Mesendoderm (in vitro differentiated cells): Measurements from ENCODE around the gene GNAQ.

Source experiments
- DNase-seq: peaks from one replicate; pipeline ENCODE4 v3.0.0; 2013
- H2AK5ac ChIP-seq: 2 replicates; pipeline ENCODE4 v1.6.1; 2013; ENCODE audit warnings: low read length, inconsistent platforms
- H2BK120ac ChIP-seq: 2 replicates; pipeline ENCODE4 v1.6.1; 2013; ENCODE audit warnings: low read depth, mild to moderate bottlenecking, low read length, moderate library complexity, mixed read lengths
- H2BK15ac ChIP-seq: replicated peaks from 2 replicates; pipeline ENCODE4 v1.6.1; 2013; ENCODE audit warnings: low read depth, mild to moderate bottlenecking, moderate library complexity
- H2BK5ac ChIP-seq: 2 replicates; pipeline ENCODE4 v1.6.1; 2013; ENCODE audit warnings: low read length, inconsistent platforms
- H3K18ac ChIP-seq: 2 replicates; pipeline ENCODE4 v1.6.1; 2013; ENCODE audit warnings: mild to moderate bottlenecking, low read length, mixed read lengths
- H3K23ac ChIP-seq: one replicate; pipeline ENCODE4 v1.6.1; 2013; ENCODE audit warnings: low read length
- H3K27ac ChIP-seq: 2 replicates; pipeline ENCODE4 v1.5.1; 2013; ENCODE audit warnings: low read depth, mild to moderate bottlenecking, inconsistent platforms, low read length, moderate library complexity
- H3K27me3 ChIP-seq: 2 replicates; pipeline ENCODE4 v1.6.1; 2013; ENCODE audit warnings: low read length, control low read depth, mild to moderate bottlenecking, inconsistent platforms; ENCODE audit not compliant: insufficient read depth, poor library complexity
- H3K36me3 ChIP-seq: 2 replicates; pipeline ENCODE4 v1.6.1; 2013; ENCODE audit warnings: low read length, inconsistent platforms; ENCODE audit not compliant: control insufficient read depth, insufficient read depth
- H3K4ac ChIP-seq: one replicate; pipeline ENCODE4 v1.6.1; 2013; ENCODE audit warnings: low read depth, mild to moderate bottlenecking, low read length, moderate library complexity
- H3K4me1 ChIP-seq: 2 replicates; pipeline ENCODE4 v1.6.1; 2013; ENCODE audit warnings: low read depth, low read length, inconsistent platforms; ENCODE audit not compliant: control insufficient read depth
- H3K4me2 ChIP-seq: 2 replicates; pipeline ENCODE4 v1.6.1; 2013; ENCODE audit warnings: low read length
- H3K4me3 ChIP-seq: 2 replicates; pipeline ENCODE4 v1.5.1; 2013; ENCODE audit warnings: mild to moderate bottlenecking, low read length
- H3K56ac ChIP-seq: one replicate; pipeline ENCODE4 v1.6.1; 2013; ENCODE audit warnings: low read length
- H3K79me1 ChIP-seq: 2 replicates; pipeline ENCODE4 v1.6.1; 2013; ENCODE audit warnings: low read length, inconsistent platforms
- H3K79me2 ChIP-seq: 2 replicates; pipeline ENCODE4 v1.6.1; 2013; ENCODE audit warnings: mild to moderate bottlenecking, low read length; ENCODE audit not compliant: control insufficient read depth, insufficient read depth
- H3K9ac ChIP-seq: 2 replicates; pipeline ENCODE4 v1.6.1; 2013; ENCODE audit warnings: low read length, inconsistent platforms
- H4K5ac ChIP-seq: one replicate; pipeline ENCODE4 v1.6.1; 2013; ENCODE audit warnings: low read length
- H4K8ac ChIP-seq: one replicate; pipeline ENCODE4 v1.6.1; 2013; ENCODE audit warnings: low read depth, mild to moderate bottlenecking, control low read depth, low read length, moderate library complexity
- WGBS: extraction: QIAGEN DNeasy Blood & Tissue Kit; methylation state at CpG from one replicate; pipeline ENCODE4 v1.1.7; 2013; ENCODE audit warnings: low lambda C conversion rate, missing lambda C conversion rate; ENCODE audit not compliant: insufficient coverage; ENCODE audit errors: extremely low coverage; 5-methylcytosine and 5-hydroxymethylcytosine counted together

GNAQ gene

DNA sequence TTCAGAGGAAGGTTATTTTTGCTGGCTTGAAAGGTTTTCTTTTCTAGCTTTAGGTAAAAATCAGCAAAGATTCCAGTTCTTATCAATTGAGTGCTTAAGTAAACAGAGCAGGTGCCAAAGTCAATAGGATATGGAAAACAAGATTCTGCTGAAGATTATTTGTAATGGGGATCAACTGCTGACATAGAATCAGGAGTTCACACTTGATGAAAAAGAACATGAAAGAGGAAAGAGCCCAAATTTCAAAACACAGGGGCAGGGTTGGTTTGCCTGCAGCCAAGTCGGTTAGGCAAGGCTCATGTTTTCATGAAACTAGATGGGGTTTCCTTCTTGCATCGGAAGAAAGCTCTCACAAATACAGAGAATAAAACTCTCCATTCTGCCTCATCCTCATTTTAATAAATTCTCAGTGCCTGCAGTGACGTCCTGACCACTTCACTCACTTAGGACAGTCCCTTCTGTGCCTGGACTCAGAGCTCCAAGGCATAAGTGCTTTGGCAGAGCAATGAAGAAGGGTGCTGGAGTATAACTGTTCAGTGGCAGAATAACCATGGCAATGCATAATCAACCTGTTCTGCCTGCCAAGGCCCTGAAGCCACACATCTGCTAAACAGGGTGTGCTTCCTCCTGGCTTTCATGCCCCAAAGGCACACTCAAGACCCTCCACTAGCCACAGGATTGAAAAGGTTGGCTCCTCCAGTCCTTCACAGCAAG lies 179.6 kb downstream of the GNAQ start:
- H2BK120ac ChIP-seq: no peak overlapping the region
- no peaks in the 10 kb centered on the region for H3K36me3 ChIP-seq
- no peak overlapping the region for H2BK5ac ChIP-seq
- H2BK15ac ChIP-seq: no peak overlapping the region
- H3K4me2 ChIP-seq: no peak overlapping the region
- H2AK5ac ChIP-seq: no peak overlapping the region
- H4K5ac ChIP-seq: no peak overlapping the region
- WGBS: no CpG with 5 or more reads among the region's 3 CpGs
- H3K4me1 ChIP-seq: peaks cover 4% of the 10 kb centered on the region
- H3K9ac ChIP-seq: no peak overlapping the region
- H3K4me3 ChIP-seq: no peak overlapping the region
- no peak overlapping the region for H4K8ac ChIP-seq
- peak overlapping the region; percentile 9 for H3K23ac ChIP-seq
- H3K79me2 ChIP-seq: peaks cover 3% of the 10 kb centered on the region
- H3K18ac ChIP-seq: no peak overlapping the region
- no peak overlapping the region for H3K4ac ChIP-seq
- DNase-seq: no peak
- H3K27me3 ChIP-seq: no peaks in the 10 kb centered on the region
- H3K56ac ChIP-seq: no peak overlapping the region
- peaks cover 22% of the 10 kb centered on the region for H3K79me1 ChIP-seq
- no peak overlapping the region for H3K27ac ChIP-seq

DNA sequence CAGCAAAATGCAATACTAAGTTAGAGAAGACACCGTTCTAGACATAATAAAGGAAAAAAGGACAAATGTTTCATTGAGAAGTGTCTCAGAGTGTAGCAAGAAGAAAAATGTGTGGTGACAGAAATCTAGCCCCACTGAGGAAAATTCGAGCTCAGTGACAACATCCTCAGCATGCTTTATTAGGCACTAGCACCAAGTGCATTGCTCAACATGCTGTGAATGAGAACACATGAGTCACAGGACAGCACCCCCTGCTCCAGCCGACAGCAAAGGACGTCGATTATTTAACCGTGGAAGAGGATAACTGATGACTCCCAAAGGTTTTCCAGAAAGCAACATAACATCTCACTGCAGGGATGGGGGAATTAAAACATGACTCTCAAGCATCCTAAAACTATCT lies 182.7 kb downstream of the GNAQ start:
- H3K56ac ChIP-seq: no peak overlapping the region
- no peak overlapping the region for H3K4me3 ChIP-seq
- no peaks in the 10 kb centered on the region for H3K36me3 ChIP-seq
- H3K23ac ChIP-seq: no peak overlapping the region
- peaks cover 4% of the 10 kb centered on the region for H3K4me1 ChIP-seq
- H2BK15ac ChIP-seq: no peak overlapping the region
- no peak overlapping the region for H2BK120ac ChIP-seq
- H3K4ac ChIP-seq: no peak overlapping the region
- no peak overlapping the region for H3K18ac ChIP-seq
- H4K8ac ChIP-seq: no peak overlapping the region
- peaks cover 3% of the 10 kb centered on the region for H3K79me2 ChIP-seq
- H3K9ac ChIP-seq: no peak overlapping the region
- no peak overlapping the region for H2BK5ac ChIP-seq
- H3K27me3 ChIP-seq: no peaks in the 10 kb centered on the region
- no CpG with 5 or more reads among the region's 6 CpGs for WGBS
- H3K27ac ChIP-seq: no peak overlapping the region
- no peak overlapping the region for H2AK5ac ChIP-seq
- peaks cover 20% of the 10 kb centered on the region for H3K79me1 ChIP-seq
- DNase-seq: peak; percentile 46
- no peak overlapping the region for H4K5ac ChIP-seq
- H3K4me2 ChIP-seq: no peak overlapping the region

DNA sequence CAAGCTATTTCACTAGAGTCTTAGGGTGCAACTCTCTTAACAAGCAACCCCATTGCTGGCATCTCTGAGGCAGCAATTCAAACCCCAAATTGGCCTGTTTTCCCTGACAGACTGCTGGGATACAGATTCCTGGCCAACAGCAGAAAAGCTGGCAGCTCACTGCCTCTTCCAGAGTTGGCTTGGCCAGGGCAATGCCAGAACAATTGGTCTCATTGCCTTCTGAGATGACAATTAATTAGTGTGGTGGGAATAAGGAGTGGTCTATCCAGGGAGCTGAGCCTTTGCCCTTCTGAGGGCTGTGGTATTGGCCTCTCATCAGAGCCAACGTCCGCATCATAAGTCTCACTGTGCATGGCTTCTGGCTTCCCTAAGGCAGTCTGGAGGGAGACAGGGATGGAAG lies 183.2 kb downstream of the GNAQ start:
- WGBS: no CpG with 5 or more reads among the region's 2 CpGs
- Histone ChIP-seq H3K27ac (no peak overlapping the region), H2BK120ac (no peak overlapping the region), H3K4me3 (no peak overlapping the region), H3K18ac (no peak overlapping the region), H3K4me1 (peaks cover 4% of the 10 kb centered on the region), H2AK5ac (no peak overlapping the region), H3K23ac (no peak overlapping the region), H3K79me2 (peaks cover 3% of the 10 kb centered on the region), H3K36me3 (no peaks in the 10 kb centered on the region), H3K79me1 (peaks cover 20% of the 10 kb centered on the region), H3K27me3 (no peaks in the 10 kb centered on the region), H3K4ac (no peak overlapping the region), H2BK5ac (no peak overlapping the region), H4K5ac (no peak overlapping the region), H4K8ac (no peak overlapping the region), H3K56ac (no peak overlapping the region), H2BK15ac (no peak overlapping the region), H3K4me2 (no peak overlapping the region), H3K9ac (no peak overlapping the region)
- DNase-seq: no peak

DNA sequence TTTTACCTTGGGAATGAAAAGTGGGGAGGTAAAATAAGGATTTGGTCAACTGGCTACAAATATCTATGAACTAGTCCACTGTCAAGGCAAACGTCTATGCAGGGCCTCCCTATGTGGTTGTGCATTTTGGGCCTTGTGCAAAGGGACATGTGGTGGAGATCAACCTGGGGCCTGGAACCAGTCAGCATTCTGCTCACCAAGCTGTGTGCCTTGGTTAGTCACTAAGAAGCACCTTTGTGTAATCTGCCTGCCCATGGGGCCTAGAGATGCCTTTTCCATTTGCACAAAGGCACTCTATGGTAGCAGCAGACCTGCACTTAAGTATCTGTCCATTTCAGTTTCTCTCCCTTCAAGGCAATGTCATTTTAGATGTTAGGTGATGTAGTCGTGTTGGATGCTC lies 184.0 kb downstream of the GNAQ start:
- no peak overlapping the region for H3K4me2 ChIP-seq
- no peak overlapping the region for H2AK5ac ChIP-seq

DNA sequence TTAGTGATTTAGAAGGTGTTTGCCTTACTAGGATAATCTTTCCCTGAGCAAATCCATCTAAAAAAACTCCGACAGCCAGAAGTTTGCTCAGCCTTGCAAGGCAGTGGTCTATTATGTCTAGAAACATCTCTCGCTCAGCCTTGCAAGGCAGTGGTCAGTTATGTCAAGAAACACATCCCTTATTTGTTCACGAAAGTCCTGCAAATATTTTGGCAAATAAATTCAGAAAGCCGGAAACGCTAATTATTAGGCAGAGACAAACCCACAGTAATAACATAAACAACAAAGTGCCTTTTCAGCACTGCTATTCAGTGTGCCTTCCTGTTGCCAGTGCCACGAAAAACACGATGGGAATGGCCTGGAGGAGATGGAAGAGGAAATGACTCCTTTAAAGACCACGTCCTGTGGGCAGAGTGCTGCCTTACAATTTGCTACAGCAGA lies 184.5 kb downstream of the GNAQ start:
- no peak overlapping the region for H3K4me2 ChIP-seq
- H3K27me3 ChIP-seq: no peaks in the 10 kb centered on the region
- H2BK15ac ChIP-seq: no peak overlapping the region
- no peak overlapping the region for H3K4ac ChIP-seq
- H3K23ac ChIP-seq: no peak overlapping the region
- no peak overlapping the region for H2AK5ac ChIP-seq
- DNase-seq: no peak
- H3K18ac ChIP-seq: no peak overlapping the region
- H4K8ac ChIP-seq: no peak overlapping the region
- no peaks in the 10 kb centered on the region for H3K36me3 ChIP-seq
- no peak overlapping the region for H3K4me3 ChIP-seq
- peaks cover 2% of the 10 kb centered on the region for H3K79me2 ChIP-seq
- no peak overlapping the region for H3K27ac ChIP-seq
- no peak overlapping the region for H2BK120ac ChIP-seq
- H4K5ac ChIP-seq: no peak overlapping the region
- no peak overlapping the region for H3K9ac ChIP-seq
- no peak overlapping the region for H3K56ac ChIP-seq
- H3K4me1 ChIP-seq: peaks cover under 1% of the 10 kb centered on the region
- H2BK5ac ChIP-seq: no peak overlapping the region
- no CpG with 5 or more reads among the region's 8 CpGs for WGBS
- H3K79me1 ChIP-seq: peaks cover 17% of the 10 kb centered on the region

More for the DNA sequence above, 184.0 kb downstream of the GNAQ start:
- Histone ChIP-seq H3K27me3 (no peaks in the 10 kb centered on the region), H3K4me1 (peaks cover 4% of the 10 kb centered on the region), H2BK5ac (no peak overlapping the region), H4K5ac (no peak overlapping the region), H3K4me3 (no peak overlapping the region), H3K36me3 (no peaks in the 10 kb centered on the region), H3K4ac (no peak overlapping the region), H3K79me2 (peaks cover 3% of the 10 kb centered on the region), H3K23ac (no peak overlapping the region), H3K18ac (no peak overlapping the region), H2BK15ac (no peak overlapping the region), H3K9ac (no peak overlapping the region), H3K27ac (no peak overlapping the region), H2BK120ac (no peak overlapping the region), H3K79me1 (peaks cover 20% of the 10 kb centered on the region), H4K8ac (no peak overlapping the region), H3K56ac (no peak overlapping the region)
- no CpG with 5 or more reads among the region's 2 CpGs for WGBS
- no peak for DNase-seq

DNA sequence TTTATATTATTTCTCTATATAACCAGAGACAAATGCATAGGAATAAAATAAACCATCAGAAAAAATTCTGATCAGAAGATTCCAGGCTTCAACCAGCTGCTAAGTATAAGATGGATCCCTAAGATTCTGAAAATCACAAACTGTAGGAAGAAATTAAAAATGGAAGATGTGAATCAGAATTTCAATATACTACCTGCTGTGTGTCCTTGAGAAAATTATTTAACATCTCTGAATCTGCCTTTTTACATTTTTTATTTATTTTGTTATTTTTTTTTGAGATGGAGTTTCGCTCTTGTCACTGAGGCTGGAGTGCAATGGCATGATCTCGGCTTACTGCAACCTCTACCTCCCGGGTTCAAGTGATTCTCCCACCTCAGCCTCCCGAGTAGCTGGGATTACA lies 187.2 kb downstream of the GNAQ start:
- Histone ChIP-seq H3K4me1 (no peaks in the 10 kb centered on the region), H4K5ac (no peak overlapping the region), H2AK5ac (no peak overlapping the region), H2BK5ac (no peak overlapping the region), H3K79me1 (peaks cover 8% of the 10 kb centered on the region), H2BK15ac (no peak overlapping the region), H3K18ac (no peak overlapping the region), H4K8ac (no peak overlapping the region), H3K23ac (no peak overlapping the region), H3K36me3 (no peaks in the 10 kb centered on the region), H3K4me3 (no peak overlapping the region), H3K27me3 (no peaks in the 10 kb centered on the region), H3K27ac (no peak overlapping the region), H3K9ac (no peak overlapping the region), H3K4ac (no peak overlapping the region), H2BK120ac (no peak overlapping the region), H3K4me2 (no peak overlapping the region), H3K79me2 (peaks cover 2% of the 10 kb centered on the region), H3K56ac (no peak overlapping the region)
- WGBS: no CpG with 5 or more reads among the region's 4 CpGs
- no peak for DNase-seq
